ENCODE data around the gene XIRP2. TPM values are rescaled to one million over a fixed set of nuclear protein-coding genes. Genes with fewer than 3 reads are reported as not detected.

Gene XIRP2
- total and polyA plus RNA-seq, 10 of the 15 experiments (the other 5 are each of a cell fraction or from before 2014, with no cell fraction given) = 0.03 TPM; not detected in 9

DNA sequence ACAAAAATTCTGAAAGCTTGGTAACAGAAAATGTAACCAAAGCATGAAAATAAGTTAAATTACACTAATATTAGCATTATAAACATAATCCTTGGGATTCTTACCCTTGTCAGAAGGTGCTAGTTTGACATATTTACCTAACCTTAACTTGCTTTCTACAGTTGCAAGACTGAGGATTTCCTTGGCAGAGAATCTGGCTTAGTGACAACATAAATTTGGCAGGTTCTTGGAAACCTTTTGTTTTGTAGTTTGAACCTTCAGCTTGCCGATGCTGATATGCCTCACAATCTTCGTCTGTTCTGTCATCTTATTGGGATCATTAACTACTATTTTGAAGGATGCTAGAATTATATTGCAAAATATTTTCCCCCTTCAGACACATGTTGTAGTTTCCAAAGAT is 3.4 kb downstream of the XIRP2 start (continued):
- no peak for TF ChIP-seq BCL3 (IDR thresholded peaks at IDR 0.05; ENCODE audit: borderline replicate concordance, insufficient read depth, low read depth, low read length, poor library complexity, severe bottlenecking)
- no peak for TF ChIP-seq RFX5 (IDR thresholded peaks at IDR 0.05; ENCODE audit: low read depth, low read length)
- TF ChIP-seq NR2F1 (conservative IDR thresholded peaks at IDR 0.05) = no peak
- no peak for TF ChIP-seq MAX (IDR thresholded peaks at IDR 0.05; ENCODE audit: low read depth, low read length)
- no peak for TF ChIP-seq TARDBP (IDR thresholded peaks at IDR 0.05; ENCODE audit: borderline replicate concordance)
- TF ChIP-seq ESRRA (IDR thresholded peaks at IDR 0.05; ENCODE audit: low read length) = no peak
- no peak for TF ChIP-seq ZSCAN29 (IDR thresholded peaks at IDR 0.05)

- ChIA-PET SMC1A (ENCODE audit: uncharacterized antibody, unreplicated experiment) (interaction anchor here (2.4 kb wide), 1 partner anchor 191 kb away, joined by 9 read pairs; no protein-coding TSS in a partner anchor), CTCF (no interaction called here), RAD21 (ENCODE audit: unreplicated experiment) (no interaction called here), POLR2A (no interaction called here)
- Histone ChIP-seq H3K9ac (ENCODE audit: control insufficient read depth, insufficient read depth, low read length) (no peak overlapping the region), H3K4me1 (ENCODE audit: control insufficient read depth, insufficient read depth, low read length) (no peaks in the 10 kb centered on the region), H3K27me3 (replicated peaks in 1 of 2; ENCODE audit: control insufficient read depth in 2 of 2, insufficient read depth in 2 of 2, low read length in 1 of 2) (no peaks in the 10 kb centered on the region), H3K4me3 (no peak overlapping the region), H3K36me3 (ENCODE audit: control insufficient read depth in 2 of 2, insufficient read depth in 2 of 2, low read length in 1 of 2) (no peaks in the 10 kb centered on the region), H4K20me1 (ENCODE audit: control insufficient read depth, insufficient read depth) (no peaks in the 10 kb centered on the region), H3K4me2 (ENCODE audit: control insufficient read depth, insufficient read depth) (no peak overlapping the region), H3K9me3 (replicated peaks; ENCODE audit: control insufficient read depth, insufficient read depth, low read length) (no peaks in the 10 kb centered on the region), H3K27ac (ENCODE audit: control insufficient read depth, insufficient read depth) (no peak overlapping the region), H3K79me2 (ENCODE audit: control insufficient read depth, insufficient read depth, low read length) (no peaks in the 10 kb centered on the region), H2AFZ (ENCODE audit: control insufficient read depth, low read depth, low read length) (no peak overlapping the region)
- in situ Hi-C loops (cut with MboI) (no loop called here), intact Hi-C loops (cut with micrococcal nuclease; ENCODE audit: unreplicated experiment) (loop anchor here (10.0 kb wide), 1 partner anchor 358 kb away; no protein-coding TSS in a partner anchor)
- no peak for FAIRE-seq
- DNase-seq (ENCODE audit: low read depth, low spot score) = no peak
- ATAC-seq = no peak
- TF ChIP-seq USF1 (IDR thresholded peaks at IDR 0.05; ENCODE audit: borderline replicate concordance, extremely low read length, insufficient read depth, low read depth, low read length) = no peak
- TF ChIP-seq RAD21 (IDR thresholded peaks at IDR 0.05; ENCODE audit: insufficient read depth, low read depth, low read length) = no peak
- BruUV-seq (replicated peaks) = no TSS peak
These were observed 4.1 kb downstream of the XIRP2 start for GRCh38 chr2:166892397-166892796.
